ENCODE data around the gene GABRB3. TPM values are rescaled to one million over a fixed set of nuclear protein-coding genes. Genes with fewer than 3 reads are reported as not detected.

Gene GABRB3
- polyA plus RNA-seq, 3 donors, result not detected

DNA sequence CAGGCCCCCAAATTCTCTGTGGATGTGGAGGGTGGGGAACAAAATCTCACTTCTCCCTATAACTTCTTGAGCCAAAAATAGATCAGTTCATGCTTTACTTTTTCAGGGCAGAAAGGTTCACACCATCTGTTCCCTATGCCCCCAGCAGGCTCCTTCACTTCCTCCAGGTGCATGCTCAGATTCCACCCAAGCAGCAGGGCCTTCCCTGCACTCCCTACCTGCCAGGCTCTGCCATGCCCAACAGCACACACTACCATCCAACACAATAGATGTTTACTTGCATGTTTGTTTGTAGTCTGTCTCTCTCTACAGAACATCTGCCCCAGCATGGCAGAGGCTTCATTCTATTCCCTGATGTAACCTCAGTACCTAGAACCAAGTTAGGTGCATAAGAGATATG is 43.3 kb downstream of the GABRB3 start:
- Mint-ChIP-seq H3K4me3 (no peak overlapping the region), H3K27ac (no peak overlapping the region), H3K9me3 (peaks cover 4 to 34% (median 13%) of the 10 kb centered on the region in 7 donors), H3K36me3 (no peaks in the 10 kb centered on the region), H3K27me3 (ENCODE audit: low read depth in 3 of 3) (no peaks in the 10 kb centered on the region), H3K4me1 (no peaks in the 10 kb centered on the region)
- no peaks in the 10 kb centered on the region for H3K4me1 ChIP-seq (ENCODE audit: control insufficient read depth in 1 of 2, insufficient read depth in 2 of 2, low read length in 2 of 2)
- no peak overlapping the region for H2AFZ ChIP-seq (ENCODE audit: insufficient read depth, low read depth, low read length, poor library complexity, severe bottlenecking)
- no peak overlapping the region for H3K4me2 ChIP-seq (replicated peaks; ENCODE audit: extremely low read depth, low read length, poor library complexity, severe bottlenecking)
- intact Hi-C loops (cut with micrococcal nuclease), result no loop called here
- H3K9ac ChIP-seq (ENCODE audit: insufficient read depth, low read length, poor library complexity, severe bottlenecking), result no peak overlapping the region
- no peaks in the 10 kb centered on the region for H4K20me1 ChIP-seq (ENCODE audit: insufficient read depth, low read length)
- H3K36me3 ChIP-seq (replicated peaks in 1 of 2; ENCODE audit: control insufficient read depth in 1 of 2, insufficient read depth in 2 of 2, low read length in 2 of 2), result no peaks in the 10 kb centered on the region
- H3K9me3 ChIP-seq (replicated peaks in 1 of 2; ENCODE audit: control insufficient read depth in 1 of 2, insufficient read depth in 1 of 2, low read length in 2 of 2), result peaks cover 29 to 35% of the 10 kb centered on the region in 2 donors
- no peak for DNase-seq
- H3K27me3 ChIP-seq (ENCODE audit: control insufficient read depth in 2 of 2, insufficient read depth in 2 of 2, low read length in 2 of 2), result no peaks in the 10 kb centered on the region
- no peak overlapping the region for H3K27ac ChIP-seq (ENCODE audit: low read depth in 1 of 2, low read length in 2 of 2)
- H3K4me3 ChIP-seq (replicated peaks in 1 of 3; ENCODE audit: low read depth in 2 of 3, low read length in 3 of 3), result no peak overlapping the region
- no peaks in the 10 kb centered on the region for H3K79me2 ChIP-seq (ENCODE audit: insufficient read depth, low read length)
- TF ChIP-seq, protein P1, sequence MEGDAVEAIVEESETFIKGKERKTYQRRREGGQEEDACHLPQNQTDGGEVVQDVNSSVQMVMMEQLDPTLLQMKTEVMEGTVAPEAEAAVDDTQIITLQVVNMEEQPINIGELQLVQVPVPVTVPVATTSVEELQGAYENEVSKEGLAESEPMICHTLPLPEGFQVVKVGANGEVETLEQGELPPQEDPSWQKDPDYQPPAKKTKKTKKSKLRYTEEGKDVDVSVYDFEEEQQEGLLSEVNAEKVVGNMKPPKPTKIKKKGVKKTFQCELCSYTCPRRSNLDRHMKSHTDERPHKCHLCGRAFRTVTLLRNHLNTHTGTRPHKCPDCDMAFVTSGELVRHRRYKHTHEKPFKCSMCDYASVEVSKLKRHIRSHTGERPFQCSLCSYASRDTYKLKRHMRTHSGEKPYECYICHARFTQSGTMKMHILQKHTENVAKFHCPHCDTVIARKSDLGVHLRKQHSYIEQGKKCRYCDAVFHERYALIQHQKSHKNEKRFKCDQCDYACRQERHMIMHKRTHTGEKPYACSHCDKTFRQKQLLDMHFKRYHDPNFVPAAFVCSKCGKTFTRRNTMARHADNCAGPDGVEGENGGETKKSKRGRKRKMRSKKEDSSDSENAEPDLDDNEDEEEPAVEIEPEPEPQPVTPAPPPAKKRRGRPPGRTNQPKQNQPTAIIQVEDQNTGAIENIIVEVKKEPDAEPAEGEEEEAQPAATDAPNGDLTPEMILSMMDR (IDR thresholded peaks at IDR 0.05), result no peak

DNA sequence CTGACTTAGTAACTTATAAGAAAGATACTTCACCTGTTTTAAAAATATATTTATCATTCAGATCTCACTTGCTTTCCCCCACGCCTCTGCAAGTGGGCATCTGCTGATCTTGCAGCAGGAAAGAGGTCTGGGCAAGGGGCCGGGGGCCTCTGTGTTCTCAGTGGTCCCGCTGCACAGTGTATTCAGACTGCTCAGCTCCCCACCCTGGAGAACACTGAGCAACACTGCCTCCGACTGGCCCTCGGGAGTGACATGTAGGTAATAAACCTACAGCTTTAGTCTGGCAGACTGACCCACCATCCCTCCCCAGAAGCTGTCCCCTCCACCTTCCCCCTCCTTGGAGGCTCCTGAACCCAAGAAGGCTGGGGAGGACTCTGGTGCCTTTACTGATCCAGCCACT is 43.8 kb downstream of the GABRB3 start:
- no peaks in the 10 kb centered on the region for H3K27me3 ChIP-seq (ENCODE audit: control insufficient read depth in 2 of 2, insufficient read depth in 2 of 2, low read length in 2 of 2)
- no peaks in the 10 kb centered on the region for H3K79me2 ChIP-seq (ENCODE audit: insufficient read depth, low read length)
- TF ChIP-seq, protein P1 (IDR thresholded peaks at IDR 0.05), result no peak
- no peak overlapping the region for H3K4me3 ChIP-seq (replicated peaks in 1 of 3; ENCODE audit: low read depth in 2 of 3, low read length in 3 of 3)
- no peaks in the 10 kb centered on the region for H3K4me1 ChIP-seq (ENCODE audit: control insufficient read depth in 1 of 2, insufficient read depth in 2 of 2, low read length in 2 of 2)
- Mint-ChIP-seq H3K4me3 (no peak overlapping the region), H3K36me3 (no peaks in the 10 kb centered on the region), H3K27me3 (ENCODE audit: low read depth in 3 of 3) (no peaks in the 10 kb centered on the region), H3K4me1 (no peaks in the 10 kb centered on the region), H3K9me3 (peaks cover 3 to 29% (median 11%) of the 10 kb centered on the region in 7 donors), H3K27ac (no peak overlapping the region)
- no peak overlapping the region for H3K4me2 ChIP-seq (replicated peaks; ENCODE audit: extremely low read depth, low read length, poor library complexity, severe bottlenecking)
- no peak overlapping the region for H3K27ac ChIP-seq (ENCODE audit: low read depth in 1 of 2, low read length in 2 of 2)
- H3K9ac ChIP-seq (ENCODE audit: insufficient read depth, low read length, poor library complexity, severe bottlenecking), result no peak overlapping the region
- intact Hi-C loops (cut with micrococcal nuclease), result no loop called here
- DNase-seq, result no peak
- no peak overlapping the region for H2AFZ ChIP-seq (ENCODE audit: insufficient read depth, low read depth, low read length, poor library complexity, severe bottlenecking)
- H3K36me3 ChIP-seq (replicated peaks in 1 of 2; ENCODE audit: control insufficient read depth in 1 of 2, insufficient read depth in 2 of 2, low read length in 2 of 2), result no peaks in the 10 kb centered on the region
- 69% methylated on average over 3 of the region's 5 CpGs for WGBS (ENCODE audit: insufficient coverage)
- peaks cover 23 to 30% of the 10 kb centered on the region in 2 donors for H3K9me3 ChIP-seq (replicated peaks in 1 of 2; ENCODE audit: control insufficient read depth in 1 of 2, insufficient read depth in 1 of 2, low read length in 2 of 2)
- no peaks in the 10 kb centered on the region for H4K20me1 ChIP-seq (ENCODE audit: insufficient read depth, low read length)

Data from CD14-positive monocyte (primary cell).